Activated CD4-positive, alpha-beta T cell treated with anti-CD3 and anti-CD28 coated beads, Interleukin-2, amount 10 ng/mL, durations not matched to agents 24 days and 14 days (primary cell): ENCODE measurements around the gene TSPY3. TPM values are rescaled to one million over a fixed set of nuclear protein-coding genes. Genes with fewer than 3 reads are reported as not detected.
"Not testable (repeated sequence)": the region's sequence is repeated elsewhere in the genome, so short reads cannot be mapped to it uniquely, and the experiment has no call there.

ENCODE experiments used
- DNase-seq: peaks from one replicate; pipeline ENCODE4 v3.0.0; 2022
- H3K27ac Mint-ChIP-seq: one replicate; pipeline ENCODE4 v1.8.0; 2022; ENCODE audit warnings: mild to moderate bottlenecking, mixed read lengths
- H3K27me3 Mint-ChIP-seq: one replicate; pipeline ENCODE4 v1.8.0; 2022; ENCODE audit warnings: mixed read lengths
- H3K36me3 Mint-ChIP-seq: one replicate; pipeline ENCODE4 v1.8.0; 2022; ENCODE audit warnings: low read depth, mild to moderate bottlenecking, mixed read lengths
- H3K4me1 Mint-ChIP-seq: one replicate; pipeline ENCODE4 v1.8.0; 2021; ENCODE audit warnings: mixed read lengths
- H3K4me3 Mint-ChIP-seq: one replicate; pipeline ENCODE4 v1.8.0; 2022; ENCODE audit warnings: mild to moderate bottlenecking, moderate library complexity, mixed read lengths
- H3K9me3 Mint-ChIP-seq: one replicate; pipeline ENCODE4 v1.8.0; 2021; ENCODE audit warnings: mixed read lengths
- intact Hi-C: fragments of 100-400 bp; cut with micrococcal nuclease; formaldehyde crosslinking; loops from one replicate; pipeline ENCODE4 v1.15.1; 2023
- total RNA-seq: library from RNA; stranded (reverse); gene quantifications from 2 replicates; pipeline ENCODE4 v1.2.3, GENCODE V29; 2022

Gene TSPY3
- total RNA-seq, result not detected in 2 replicates

GRCh38 chrY:9398121-9398520 is at the start of gene TSPY3:
Gene TSPY3, plus strand, starts transcription at chrY:9398421. Its CDS starts 46 bp downstream, at chrY:9398467.
- DNase-seq, intact Hi-C loops, H3K27ac Mint-ChIP-seq, H3K27me3 Mint-ChIP-seq, H3K36me3 Mint-ChIP-seq, H3K4me3 Mint-ChIP-seq, H3K9me3 Mint-ChIP-seq, H3K4me1 Mint-ChIP-seq: not testable (repeated sequence)

- H3K9me3 Mint-ChIP-seq, H3K4me1 Mint-ChIP-seq, H3K4me3 Mint-ChIP-seq, intact Hi-C loops, H3K27ac Mint-ChIP-seq, H3K27me3 Mint-ChIP-seq, DNase-seq, H3K36me3 Mint-ChIP-seq: not testable (repeated sequence)
Measured at GRCh38 chrY:9357497-9357896, 40.7 kb upstream of the TSPY3 start, which contains the start of gene TSPY8. Gene TSPY8, plus strand, starts transcription at chrY:9357797. Its CDS starts 46 bp downstream, at chrY:9357843.

GRCh38 chrY:9396527-9396926 is 1.7 kb upstream of the TSPY3 start:
- H3K4me3 Mint-ChIP-seq, intact Hi-C loops, H3K9me3 Mint-ChIP-seq, H3K4me1 Mint-ChIP-seq, H3K27me3 Mint-ChIP-seq, H3K36me3 Mint-ChIP-seq, H3K27ac Mint-ChIP-seq: not testable (repeated sequence)
- DNase-seq, result peak; percentile 48

Other genes with a start within 250 kb of the TSPY3 start
- not detected in 2 replicates for gene TSPY4, start 61.0 kb upstream of the TSPY3 start, total RNA-seq
- gene TSPY8, start 40.6 kb upstream of the TSPY3 start, total RNA-seq, result not detected in 2 replicates
- gene TSPY1, start 68.5 kb downstream of the TSPY3 start, total RNA-seq, result not detected in 2 replicates
- not detected in 2 replicates for gene TSPY9, start 88.8 kb downstream of the TSPY3 start, total RNA-seq
- gene TSPY10, start 129.5 kb downstream of the TSPY3 start, total RNA-seq, result not detected in 2 replicates